Suprapubic skin (tissue), 4 donors: ENCODE measurements around the gene MEOX2. TPM values are rescaled to one million over a fixed set of nuclear protein-coding genes. Genes with fewer than 3 reads are reported as not detected.

Source experiments
- DNase-seq, 2 donors: peaks; one replicate each; pipeline ENCODE4 v3.0.0-alpha.2; 2019; ENCODE audit warnings: low spot score in 2 of 2
- H3K27ac ChIP-seq: fragments of 200-600 bp; sonication (generic); one replicate; pipeline ENCODE4 v1.5.1; 2019
- H3K27me3 ChIP-seq: fragments of 200-600 bp; sonication (generic); one replicate; pipeline ENCODE4 v1.5.1; 2019
- H3K36me3 ChIP-seq: fragments of 200-600 bp; sonication (generic); one replicate; pipeline ENCODE4 v1.5.1; 2019
- H3K4me1 ChIP-seq: fragments of 200-600 bp; sonication (generic); one replicate; pipeline ENCODE4 v1.5.1; 2019
- H3K4me3 ChIP-seq: fragments of 200-600 bp; sonication (generic); one replicate; pipeline ENCODE4 v1.5.1; 2019; ENCODE audit warnings: mild to moderate bottlenecking
- H3K9me3 ChIP-seq: fragments of 200-600 bp; sonication (generic); one replicate; pipeline ENCODE4 v1.5.1; 2019
- CTCF ChIP-seq, 2 donors: fragments of 200-600 bp in 1 of 2; fragments of 450-650 bp in 1 of 2; sonication (generic) in 1 of 2; IDR thresholded peaks; one replicate each; pipeline ENCODE4 v1.5.1; 2016 to 2019; ENCODE audit warnings: antibody characterized with exemption in 2 of 2, mild to moderate bottlenecking in 1 of 2, moderate library complexity in 1 of 2
- EP300 ChIP-seq: sonication (generic); formaldehyde crosslinking; IDR thresholded peaks from one replicate; pipeline ENCODE4 v1.6.1; 2017; ENCODE audit warnings: antibody characterized with exemption
- POLR2A ChIP-seq, 2 donors: fragments of 450-650 bp; IDR thresholded peaks; one replicate each; pipeline ENCODE4 v1.6.1; 2017; ENCODE audit warnings: antibody characterized with exemption in 2 of 2, mild to moderate bottlenecking in 2 of 2, moderate library complexity in 2 of 2
- POLR2AphosphoS5 ChIP-seq, 3 donors: sonication (generic); formaldehyde crosslinking; IDR thresholded peaks; one replicate each; pipeline ENCODE4 v1.6.1; 2017; ENCODE audit warnings: antibody characterized with exemption in 3 of 3
- WGBS: methylation state at CpG from one replicate; pipeline ENCODE4 v1.1.5; 2018; 5-methylcytosine and 5-hydroxymethylcytosine counted together
- total RNA-seq, 4 donors: library from RNA; depleted of rRNA; stranded (reverse); fragments of >200 nt; gene quantifications; one replicate each; pipeline ENCODE4 v1.1.0, GENCODE V29; 2016

Gene MEOX2
- total RNA-seq, 4 donors from 2014 or later: 1.0 to 8.9 (median 3.0) TPM

DNA sequence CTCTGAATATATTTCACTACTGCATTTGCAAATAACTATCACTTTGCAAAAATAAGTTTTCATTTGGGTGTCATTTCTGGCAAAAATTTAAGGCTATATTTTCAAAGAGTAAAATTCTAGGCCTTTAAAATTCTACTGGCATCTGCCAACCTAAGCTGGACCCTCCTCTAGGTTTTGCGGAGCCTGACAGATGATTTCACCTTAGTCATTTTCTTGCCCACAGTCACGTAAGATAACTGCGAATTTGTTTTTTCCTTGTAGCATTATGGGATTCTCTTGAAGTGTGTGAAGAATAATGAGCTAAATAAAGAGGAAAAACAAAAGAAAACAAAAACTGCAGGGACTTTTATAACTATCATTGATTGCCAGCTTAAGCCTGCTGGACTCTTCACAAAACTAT is 7.8 kb downstream of the MEOX2 start:
- no peaks in the 10 kb centered on the region for H3K4me1 ChIP-seq
- no peak overlapping the region for H3K4me3 ChIP-seq
- no peaks in the 10 kb centered on the region for H3K36me3 ChIP-seq
- DNase-seq: no peak
- H3K27me3 ChIP-seq: no peaks in the 10 kb centered on the region
- WGBS: 71% methylated on average over 3 of the region's 3 CpGs
- no peak for TF ChIP-seq CTCF (IDR thresholded peaks at IDR 0.05)
- TF ChIP-seq POLR2AphosphoS5 (IDR thresholded peaks at IDR 0.05): no peak
- no peak for TF ChIP-seq POLR2A (IDR thresholded peaks at IDR 0.05)
- no peak for TF ChIP-seq EP300
- H3K27ac ChIP-seq: no peak overlapping the region
- no peaks in the 10 kb centered on the region for H3K9me3 ChIP-seq

- Histone ChIP-seq H3K4me3 (no peak overlapping the region), H3K27me3 (no peaks in the 10 kb centered on the region), H3K9me3 (no peaks in the 10 kb centered on the region), H3K4me1 (no peaks in the 10 kb centered on the region), H3K27ac (no peak overlapping the region), H3K36me3 (no peaks in the 10 kb centered on the region)
- TF ChIP-seq EP300: no peak
- TF ChIP-seq CTCF (IDR thresholded peaks at IDR 0.05): no peak
- no peak for TF ChIP-seq POLR2AphosphoS5 (IDR thresholded peaks at IDR 0.05)
- no peak for TF ChIP-seq POLR2A (IDR thresholded peaks at IDR 0.05)
- no peak for DNase-seq
- 75% methylated on average over 2 of the region's 2 CpGs for WGBS
Observed at GRCh38 chr7:15675379-15675778, 11.1 kb downstream of the MEOX2 start.

DNA sequence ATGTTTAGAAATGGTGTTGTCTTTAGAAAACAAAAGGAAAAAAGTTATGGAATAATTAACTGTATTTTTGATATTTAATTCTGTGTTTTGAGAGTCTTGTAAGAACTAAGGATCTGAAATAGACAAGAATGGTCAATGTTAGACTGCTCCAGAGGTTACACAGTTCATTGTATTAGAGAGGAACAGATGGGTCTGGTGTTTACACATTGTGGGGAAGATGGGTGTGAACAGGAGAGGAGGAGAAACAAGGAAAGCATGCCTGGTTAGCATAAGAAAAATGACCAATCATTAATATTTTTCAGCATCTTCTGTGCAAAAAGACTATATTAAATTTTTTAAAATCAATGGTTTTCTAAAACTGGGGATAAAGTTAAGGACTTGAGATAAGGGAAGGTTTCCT is 11.9 kb downstream of the MEOX2 start:
- no peak for DNase-seq
- no peak for TF ChIP-seq POLR2A (IDR thresholded peaks at IDR 0.05)
- TF ChIP-seq EP300: no peak
- TF ChIP-seq CTCF (IDR thresholded peaks at IDR 0.05): no peak
- TF ChIP-seq POLR2AphosphoS5 (IDR thresholded peaks at IDR 0.05): no peak
- H3K27ac ChIP-seq: no peak overlapping the region
- no peaks in the 10 kb centered on the region for H3K27me3 ChIP-seq
- no peaks in the 10 kb centered on the region for H3K9me3 ChIP-seq
- no peaks in the 10 kb centered on the region for H3K4me1 ChIP-seq
- no peaks in the 10 kb centered on the region for H3K36me3 ChIP-seq
- no peak overlapping the region for H3K4me3 ChIP-seq

DNA sequence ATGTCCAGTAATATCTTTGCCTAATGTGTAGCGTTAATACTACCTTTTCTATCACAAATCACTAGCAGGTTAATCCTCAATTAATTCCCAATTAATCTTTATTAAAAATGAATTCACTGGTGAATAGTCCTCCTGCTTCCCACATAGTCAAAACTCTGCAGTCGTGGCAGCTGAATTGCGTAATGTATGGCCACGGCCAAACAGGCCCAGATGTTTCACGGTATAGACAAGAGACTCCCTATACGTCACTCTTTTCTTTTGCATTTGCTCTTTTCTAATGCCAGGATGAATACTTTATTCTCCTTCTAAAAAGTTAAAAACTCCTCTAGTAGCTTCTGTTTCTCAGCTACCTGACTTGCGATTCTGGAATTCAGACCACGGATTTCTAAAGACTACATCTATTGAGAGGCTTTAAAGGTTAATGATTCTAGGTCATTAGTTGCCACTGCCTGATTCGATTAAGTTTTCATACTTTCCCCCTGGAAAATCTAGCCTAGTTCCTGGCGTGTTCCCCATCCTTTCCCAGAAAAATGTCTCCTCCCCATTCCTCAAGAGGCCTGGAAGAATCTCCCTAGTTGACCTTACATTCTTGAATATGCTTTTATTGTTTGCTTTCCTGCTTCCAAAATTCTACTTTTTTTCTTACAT is 16.9 kb downstream of the MEOX2 start:
- no peaks in the 10 kb centered on the region for H3K36me3 ChIP-seq
- no peak for DNase-seq
- H3K4me1 ChIP-seq: no peaks in the 10 kb centered on the region
- no peak overlapping the region for H3K27ac ChIP-seq
- TF ChIP-seq POLR2AphosphoS5 (IDR thresholded peaks at IDR 0.05): no peak
- TF ChIP-seq CTCF (IDR thresholded peaks at IDR 0.05): no peak
- no peak overlapping the region for H3K4me3 ChIP-seq
- 72% methylated on average over 10 of the region's 10 CpGs for WGBS
- no peaks in the 10 kb centered on the region for H3K27me3 ChIP-seq
- H3K9me3 ChIP-seq: no peaks in the 10 kb centered on the region

- TF ChIP-seq POLR2A (IDR thresholded peaks at IDR 0.05): no peak
- TF ChIP-seq POLR2AphosphoS5 (IDR thresholded peaks at IDR 0.05): no peak
- no peak for TF ChIP-seq EP300
- TF ChIP-seq CTCF (IDR thresholded peaks at IDR 0.05): no peak
- 90% methylated on average over 5 of the region's 5 CpGs for WGBS
Observed at GRCh38 chr7:15667991-15668390, 18.5 kb downstream of the MEOX2 start.

More at GRCh38 chr7:15667991-15668390, 18.5 kb downstream of the MEOX2 start:
- H3K4me3 ChIP-seq: no peak overlapping the region
- no peaks in the 10 kb centered on the region for H3K36me3 ChIP-seq
- no peak overlapping the region for H3K27ac ChIP-seq
- H3K27me3 ChIP-seq: no peaks in the 10 kb centered on the region
- no peak for DNase-seq
- no peaks in the 10 kb centered on the region for H3K9me3 ChIP-seq
- no peaks in the 10 kb centered on the region for H3K4me1 ChIP-seq
